ENCODE results near the gene SLC25A51.

SLC25A51 gene

DNA sequence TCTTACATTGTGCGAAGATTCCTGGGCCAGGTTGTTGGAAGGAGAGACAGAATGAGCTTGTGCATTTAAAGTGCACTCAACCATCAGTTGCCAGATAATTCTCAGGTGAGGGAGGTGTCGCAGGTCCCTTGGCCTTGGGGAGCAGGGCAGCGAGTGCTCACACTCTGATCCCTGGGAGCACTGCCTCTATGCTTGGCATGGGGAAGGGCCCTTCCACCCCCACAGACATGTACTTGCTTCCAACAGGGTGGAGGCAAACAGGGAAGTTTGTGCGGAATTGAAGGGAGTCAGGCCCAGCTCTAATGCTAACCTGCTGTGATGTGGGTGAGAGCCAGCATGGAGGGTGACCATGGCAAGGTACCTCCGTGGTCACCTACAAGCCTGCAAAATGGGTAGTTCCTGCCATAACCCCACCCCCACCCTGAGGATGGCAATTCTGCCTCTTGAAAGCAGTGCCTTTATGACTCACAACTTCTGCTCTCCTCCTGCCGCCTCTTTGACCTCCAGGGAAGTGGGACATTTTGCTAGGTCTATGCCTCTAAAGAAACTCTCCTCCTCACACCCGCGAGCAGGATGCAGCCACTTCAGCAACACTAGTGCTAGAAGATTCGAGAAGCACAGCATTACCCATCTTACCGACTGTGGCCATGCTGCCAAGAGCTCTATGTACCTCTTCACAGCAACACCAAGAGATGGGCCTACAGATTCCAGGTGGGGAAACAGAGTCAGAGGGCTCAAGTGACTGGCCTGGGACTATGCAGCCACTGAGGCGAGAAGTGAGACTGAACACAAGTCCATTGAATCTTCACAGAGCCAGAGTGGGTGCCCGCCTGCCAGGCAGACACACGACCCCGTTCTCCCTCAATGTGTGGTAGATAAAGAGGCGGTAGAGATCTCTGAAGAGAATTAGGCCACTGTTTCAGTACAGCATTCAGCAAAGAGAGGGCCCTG is 22.1 kb upstream of the SLC25A51 start:
- Histone ChIP-seq H3K4me1 (ENCODE audit: control insufficient read depth, insufficient read depth, low read length) (peaks cover 2% of the 10 kb centered on the region; the same call in 1 of the 2 replicates), H3K4me3 (ENCODE audit: low read length) (no peak overlapping the region), H3K36me3 (ENCODE audit: control insufficient read depth, insufficient read depth, low read length) (no peaks in the 10 kb centered on the region), H3K9me3 (ENCODE audit: control insufficient read depth, insufficient read depth, low read length) (no peaks in the 10 kb centered on the region), H3K27ac (ENCODE audit: low read length) (no peak overlapping the region), H3K27me3 (ENCODE audit: control insufficient read depth, insufficient read depth, low read length) (no peaks in the 10 kb centered on the region)
- DNase-seq (ENCODE audit: low read depth, low spot score) = no peak
- WGBS (ENCODE audit: insufficient coverage, insufficient read length) = no CpG with 5 or more reads among the region's 15 CpGs

DNA sequence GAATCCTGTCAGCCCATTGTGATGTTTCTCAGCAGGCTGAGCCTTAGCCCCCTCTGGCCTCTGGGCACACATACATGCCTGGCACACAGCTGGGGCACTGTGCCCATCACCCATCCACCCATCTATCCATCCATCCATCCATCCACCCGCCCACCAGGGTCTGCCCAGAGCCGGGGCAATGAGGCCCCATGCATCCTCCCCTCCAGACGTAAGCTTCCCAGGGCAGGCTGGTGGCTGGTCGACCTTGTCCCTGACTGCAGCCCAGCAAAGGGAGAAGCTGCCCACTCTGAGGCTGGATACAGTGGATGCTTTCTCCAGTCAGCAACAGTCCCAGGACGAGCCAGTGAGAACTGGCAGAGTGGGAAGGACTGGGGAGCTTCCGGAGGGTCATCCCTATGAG is 21.1 kb upstream of the SLC25A51 start:
- Histone ChIP-seq H3K36me3 (ENCODE audit: control insufficient read depth, insufficient read depth, low read length) (no peaks in the 10 kb centered on the region), H3K9me3 (ENCODE audit: control insufficient read depth, insufficient read depth, low read length) (no peaks in the 10 kb centered on the region), H3K4me3 (ENCODE audit: low read length) (no peak overlapping the region), H3K27ac (ENCODE audit: low read length) (no peak overlapping the region), H3K4me1 (ENCODE audit: control insufficient read depth, insufficient read depth, low read length) (peaks cover 2% of the 10 kb centered on the region), H3K27me3 (ENCODE audit: control insufficient read depth, insufficient read depth, low read length) (no peaks in the 10 kb centered on the region)
- no peak for DNase-seq (ENCODE audit: low read depth, low spot score)
- WGBS (ENCODE audit: insufficient coverage, insufficient read length) = no CpG with 5 or more reads among the region's 6 CpGs

DNA sequence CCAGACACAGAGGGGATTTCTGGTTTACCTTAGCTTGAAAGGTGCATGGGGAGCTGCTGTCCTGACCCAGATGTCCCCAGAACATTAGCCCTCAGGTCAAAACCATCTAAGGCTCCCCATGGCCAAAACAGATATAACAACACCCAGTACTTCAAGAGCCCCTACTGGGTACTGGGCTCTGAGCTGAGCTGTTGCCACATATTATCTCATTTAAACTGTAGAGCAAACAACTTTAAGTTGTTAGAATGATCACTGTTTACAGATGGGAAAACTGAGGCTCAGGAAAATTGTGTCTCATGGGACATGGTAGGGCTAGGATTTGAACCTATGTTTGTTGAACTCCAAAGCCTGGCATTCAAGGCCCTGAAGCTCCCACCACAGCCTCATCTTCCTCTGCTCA is 20.6 kb upstream of the SLC25A51 start:
- Histone ChIP-seq H3K36me3 (ENCODE audit: control insufficient read depth, insufficient read depth, low read length) (no peaks in the 10 kb centered on the region), H3K9me3 (ENCODE audit: control insufficient read depth, insufficient read depth, low read length) (no peaks in the 10 kb centered on the region), H3K4me3 (ENCODE audit: low read length) (no peak overlapping the region), H3K27ac (ENCODE audit: low read length) (no peak overlapping the region), H3K27me3 (ENCODE audit: control insufficient read depth, insufficient read depth, low read length) (no peaks in the 10 kb centered on the region), H3K4me1 (ENCODE audit: control insufficient read depth, insufficient read depth, low read length) (peaks cover 6% of the 10 kb centered on the region)
- no peak for DNase-seq (ENCODE audit: low read depth, low spot score)

DNA sequence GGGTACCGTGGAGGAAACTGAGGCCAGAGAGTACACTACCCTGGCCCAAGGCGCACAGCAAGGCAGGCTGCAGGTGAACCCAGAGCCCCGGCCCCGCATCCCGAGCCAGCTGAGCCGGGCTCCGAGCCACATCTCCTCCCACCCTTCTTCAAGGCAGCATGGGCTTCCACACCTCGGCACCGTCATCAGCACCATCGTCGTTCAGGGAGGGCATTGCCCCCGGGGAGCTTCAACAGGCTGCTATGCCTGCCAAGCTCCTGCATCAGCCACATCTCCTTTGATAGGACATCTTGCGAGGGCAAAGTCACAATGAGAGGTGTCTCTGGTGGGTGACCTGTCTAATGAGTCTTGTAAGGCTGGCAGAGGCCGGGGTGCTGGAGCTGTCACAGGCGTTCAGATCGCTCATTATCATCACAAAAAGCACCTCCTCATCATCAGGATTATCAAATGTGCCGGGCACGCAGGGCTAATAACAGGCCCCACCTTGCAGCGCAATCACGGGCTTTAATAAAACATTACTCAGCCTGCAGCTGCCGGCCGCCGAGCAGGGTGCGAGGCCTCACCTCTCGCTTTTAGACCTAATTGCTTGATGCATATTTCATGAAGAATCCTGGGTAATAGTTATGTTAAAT is 20.0 kb upstream of the SLC25A51 start:
- Histone ChIP-seq H3K27me3 (ENCODE audit: control insufficient read depth, insufficient read depth, low read length) (no peaks in the 10 kb centered on the region), H3K4me3 (ENCODE audit: low read length) (no peak overlapping the region), H3K9me3 (ENCODE audit: control insufficient read depth, insufficient read depth, low read length) (no peaks in the 10 kb centered on the region), H3K4me1 (ENCODE audit: control insufficient read depth, insufficient read depth, low read length) (peaks cover 7% of the 10 kb centered on the region), H3K36me3 (ENCODE audit: control insufficient read depth, insufficient read depth, low read length) (no peaks in the 10 kb centered on the region), H3K27ac (ENCODE audit: low read length) (no peak overlapping the region)
- WGBS (ENCODE audit: insufficient coverage, insufficient read length) = no CpG with 5 or more reads among the region's 25 CpGs
- no peak for DNase-seq (ENCODE audit: low read depth, low spot score)

DNA sequence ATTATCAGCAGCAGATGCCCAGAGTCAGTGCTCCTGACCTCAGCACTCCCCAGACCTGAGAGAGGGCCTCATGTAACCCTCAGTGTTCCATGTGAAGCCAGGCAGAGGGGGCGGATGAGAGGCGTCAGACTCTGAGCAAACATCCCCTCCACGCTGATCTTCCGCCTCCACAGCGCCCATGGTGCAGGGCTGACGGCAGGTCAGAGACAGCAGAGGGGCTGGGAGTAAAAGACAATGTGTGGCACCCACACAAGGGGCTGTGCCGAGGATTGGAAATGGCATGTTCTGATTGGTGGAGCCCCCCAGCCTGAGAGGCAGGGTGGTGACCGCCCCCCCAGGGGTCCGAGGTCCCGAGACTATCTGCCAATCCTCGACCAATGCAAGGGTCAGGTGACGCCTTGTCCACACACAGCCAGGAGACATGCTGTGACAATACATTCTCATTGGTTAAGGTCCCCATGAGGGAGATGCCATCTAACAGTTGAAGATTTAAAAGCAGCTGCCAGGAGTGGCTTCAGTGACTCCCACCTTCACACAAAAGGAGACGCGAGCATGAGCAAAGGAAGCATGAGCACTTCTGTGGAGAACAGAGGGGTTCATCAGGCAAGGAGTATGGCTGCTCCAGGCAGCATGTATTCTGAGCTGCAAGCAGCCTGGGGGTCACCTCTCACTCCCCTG is 19.3 kb upstream of the SLC25A51 start:
- no peaks in the 10 kb centered on the region; the same call in 1 of the 2 replicates for H3K36me3 ChIP-seq (ENCODE audit: control insufficient read depth, insufficient read depth, low read length)
- DNase-seq (ENCODE audit: low read depth, low spot score) = no peak
- peaks cover 7% of the 10 kb centered on the region for H3K4me1 ChIP-seq (ENCODE audit: control insufficient read depth, insufficient read depth, low read length)
- H3K9me3 ChIP-seq (ENCODE audit: control insufficient read depth, insufficient read depth, low read length) = no peaks in the 10 kb centered on the region
- H3K27ac ChIP-seq (ENCODE audit: low read length) = no peak overlapping the region
- WGBS (ENCODE audit: insufficient coverage, insufficient read length) = no CpG with 5 or more reads among the region's 14 CpGs
- H3K27me3 ChIP-seq (ENCODE audit: control insufficient read depth, insufficient read depth, low read length) = no peaks in the 10 kb centered on the region
- no peak overlapping the region for H3K4me3 ChIP-seq (ENCODE audit: low read length)

DNA sequence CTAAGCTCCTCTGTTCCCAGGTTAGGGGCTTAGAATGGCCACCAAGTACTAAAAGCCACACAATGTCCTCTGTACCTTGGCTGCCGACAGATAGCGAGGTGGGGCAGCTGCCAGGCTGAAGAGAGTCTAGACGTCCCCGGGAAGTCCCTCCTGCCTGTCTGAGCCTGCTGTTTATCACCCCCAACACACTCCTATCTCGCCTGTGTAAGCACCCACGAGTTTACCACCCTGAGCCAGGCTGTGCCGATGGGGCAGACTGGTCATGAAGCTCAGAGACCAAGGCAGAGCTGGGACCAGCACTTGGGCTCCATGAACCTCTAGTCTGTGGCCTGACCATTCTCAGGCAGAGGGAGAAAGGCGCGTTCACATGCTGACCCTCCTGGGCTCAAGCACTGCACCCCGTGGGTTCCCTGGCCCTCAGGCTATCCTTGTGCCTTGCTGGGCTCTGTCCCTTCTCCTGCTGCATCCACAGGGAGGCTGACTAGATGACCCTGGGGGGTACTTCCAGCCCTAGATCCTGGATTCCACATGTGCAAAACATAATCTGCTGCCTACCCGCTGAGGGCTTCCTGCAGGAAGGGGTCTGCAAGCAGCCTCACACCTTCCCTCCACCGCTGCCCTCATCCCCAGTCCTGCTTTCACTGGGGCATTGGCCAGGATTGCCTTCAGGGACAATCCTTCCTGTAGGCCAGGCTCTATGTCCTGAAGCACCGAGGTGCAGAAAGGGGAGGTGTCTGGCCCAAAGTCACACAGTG is 18.6 kb upstream of the SLC25A51 start:
- DNase-seq (ENCODE audit: low read depth, low spot score) = no peak
- Histone ChIP-seq H3K27me3 (ENCODE audit: control insufficient read depth, insufficient read depth, low read length) (no peaks in the 10 kb centered on the region), H3K27ac (ENCODE audit: low read length) (no peak overlapping the region), H3K9me3 (ENCODE audit: control insufficient read depth, insufficient read depth, low read length) (no peaks in the 10 kb centered on the region), H3K4me1 (ENCODE audit: control insufficient read depth, insufficient read depth, low read length) (peaks cover 5% of the 10 kb centered on the region), H3K36me3 (ENCODE audit: control insufficient read depth, insufficient read depth, low read length) (peaks cover 4% of the 10 kb centered on the region; the same call in 1 of the 2 replicates), H3K4me3 (ENCODE audit: low read length) (no peak overlapping the region)
- WGBS (ENCODE audit: insufficient coverage, insufficient read length) = no CpG with 5 or more reads among the region's 13 CpGs

DNA sequence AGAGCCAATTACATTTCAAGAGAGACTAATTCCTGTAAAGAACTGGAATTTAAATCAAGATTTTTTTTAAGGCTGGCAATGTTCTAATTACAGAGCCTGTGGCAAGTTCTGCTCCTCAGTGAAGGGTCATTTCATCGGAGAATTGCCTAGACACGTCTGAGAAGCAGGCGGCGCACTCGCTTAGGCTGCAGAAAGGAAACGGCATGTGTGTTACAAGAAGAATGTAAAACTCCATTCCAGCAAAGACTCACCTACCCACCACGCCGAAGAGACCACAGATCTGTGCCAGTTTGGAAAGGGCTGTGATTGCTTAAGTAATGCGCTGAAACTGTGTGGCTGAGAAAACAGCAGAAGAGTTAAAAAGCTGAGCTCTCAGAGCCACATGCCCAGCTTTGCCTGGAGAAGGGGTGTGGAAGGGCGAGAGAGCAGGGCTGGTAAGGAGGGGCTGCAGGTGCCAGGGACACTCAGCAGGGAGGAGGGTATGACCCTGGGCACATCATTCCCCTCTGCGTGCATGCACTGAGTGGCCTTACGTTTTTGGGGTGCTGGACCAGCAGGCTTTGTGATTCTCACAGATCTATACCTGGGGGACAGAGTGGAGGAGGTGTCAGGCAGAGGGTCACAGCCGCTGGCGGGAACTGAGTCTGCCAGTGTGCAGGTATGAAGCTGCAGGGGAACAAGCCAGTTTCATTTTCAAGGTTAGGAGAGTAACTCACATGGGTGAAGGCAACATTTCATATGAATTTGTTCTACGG is 17.8 kb upstream of the SLC25A51 start:
- Histone ChIP-seq H3K4me1 (ENCODE audit: control insufficient read depth, insufficient read depth, low read length) (peaks cover 5% of the 10 kb centered on the region), H3K27me3 (ENCODE audit: control insufficient read depth, insufficient read depth, low read length) (no peaks in the 10 kb centered on the region), H3K4me3 (ENCODE audit: low read length) (no peak overlapping the region), H3K27ac (ENCODE audit: low read length) (no peak overlapping the region), H3K9me3 (ENCODE audit: control insufficient read depth, insufficient read depth, low read length) (no peaks in the 10 kb centered on the region), H3K36me3 (ENCODE audit: control insufficient read depth, insufficient read depth, low read length) (peaks cover 5% of the 10 kb centered on the region; the same call in 1 of the 2 replicates)
- no CpG with 5 or more reads among the region's 15 CpGs for WGBS (ENCODE audit: insufficient coverage, insufficient read length)
- DNase-seq (ENCODE audit: low read depth, low spot score) = no peak

DNA sequence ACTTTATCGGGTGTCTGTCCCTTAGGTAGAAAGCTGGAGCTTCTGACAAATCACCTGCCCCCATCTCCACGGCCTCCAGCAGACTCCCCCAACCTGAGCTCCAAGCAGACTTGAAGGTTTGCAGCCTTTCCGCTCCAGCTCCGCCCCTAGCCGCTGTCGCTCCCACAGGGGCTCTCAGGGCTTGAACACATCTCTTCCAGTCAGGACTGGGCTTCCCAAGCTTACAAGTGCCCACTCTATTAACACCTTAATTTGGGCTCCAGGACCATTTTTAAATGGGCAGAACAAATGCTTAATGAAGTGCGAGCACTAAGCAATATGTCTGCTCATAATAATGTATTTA is 17.2 kb upstream of the SLC25A51 start:
- no CpG with 5 or more reads among the region's 7 CpGs for WGBS (ENCODE audit: insufficient coverage, insufficient read length)
- Histone ChIP-seq H3K9me3 (ENCODE audit: control insufficient read depth, insufficient read depth, low read length) (no peaks in the 10 kb centered on the region), H3K36me3 (ENCODE audit: control insufficient read depth, insufficient read depth, low read length) (peaks cover 5% of the 10 kb centered on the region; the same call in 1 of the 2 replicates), H3K4me1 (ENCODE audit: control insufficient read depth, insufficient read depth, low read length) (peaks cover 5% of the 10 kb centered on the region), H3K4me3 (ENCODE audit: low read length) (no peak overlapping the region), H3K27ac (ENCODE audit: low read length) (no peak overlapping the region), H3K27me3 (ENCODE audit: control insufficient read depth, insufficient read depth, low read length) (no peaks in the 10 kb centered on the region)
- no peak for DNase-seq (ENCODE audit: low read depth, low spot score)

DNA sequence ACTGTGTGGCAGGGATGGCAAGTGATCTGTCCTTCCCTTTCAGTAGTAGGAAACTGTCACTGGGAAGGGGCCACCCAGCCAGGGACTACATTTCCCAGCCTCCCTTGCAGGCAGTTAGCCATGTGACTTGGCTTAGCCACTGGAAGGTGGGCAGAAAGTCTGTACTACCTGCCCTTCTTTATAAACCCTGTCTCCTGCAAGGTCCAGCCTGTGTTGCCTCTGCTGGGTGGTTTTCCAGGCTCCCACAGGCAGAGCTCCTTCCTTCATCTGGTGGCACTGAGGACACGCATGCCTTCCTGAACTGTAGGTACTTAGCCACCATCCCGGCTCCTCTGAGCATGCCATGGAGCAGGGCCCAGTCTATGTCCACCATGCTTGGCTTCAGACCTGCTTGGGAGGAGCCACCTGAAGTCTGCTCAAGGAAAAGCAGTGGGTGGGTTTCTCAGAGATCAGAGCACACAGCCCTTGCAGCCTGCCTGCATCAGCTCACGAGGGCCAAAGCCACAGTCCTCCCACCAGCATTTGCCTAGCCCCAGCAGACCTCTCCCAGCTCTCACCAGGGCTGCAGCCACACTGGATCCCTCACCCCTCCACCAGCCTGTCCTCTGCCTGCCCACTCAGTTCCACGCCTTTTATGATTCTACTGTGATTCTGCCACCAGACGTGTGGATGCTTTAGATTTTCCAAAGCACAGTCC is 16.7 kb upstream of the SLC25A51 start:
- WGBS (ENCODE audit: insufficient coverage, insufficient read length) = no CpG with 5 or more reads among the region's 5 CpGs

More for the DNA sequence above, 16.7 kb upstream of the SLC25A51 start:
- DNase-seq (ENCODE audit: low read depth, low spot score) = no peak
- Histone ChIP-seq H3K27me3 (ENCODE audit: control insufficient read depth, insufficient read depth, low read length) (no peaks in the 10 kb centered on the region), H3K36me3 (ENCODE audit: control insufficient read depth, insufficient read depth, low read length) (peaks cover 5% of the 10 kb centered on the region; the same call in 1 of the 2 replicates), H3K4me3 (ENCODE audit: low read length) (no peak overlapping the region), H3K27ac (ENCODE audit: low read length) (no peak overlapping the region), H3K9me3 (ENCODE audit: control insufficient read depth, insufficient read depth, low read length) (no peaks in the 10 kb centered on the region), H3K4me1 (ENCODE audit: control insufficient read depth, insufficient read depth, low read length) (peaks cover 5% of the 10 kb centered on the region)

Data from iPS DF 6.9 (cell line).